Karpas-422 (cell line): Measurements from ENCODE around the gene OR2J2. TPM values are rescaled to one million over a fixed set of nuclear protein-coding genes. Genes with fewer than 3 reads are reported as not detected.
"Not testable (repeated sequence)": the region's sequence is repeated elsewhere in the genome, so short reads cannot be mapped to it uniquely, and the experiment has no call there.

Experiments
- DNase-seq: peaks from one replicate; pipeline ENCODE4 v3.0.0-alpha.2; 2015
- H2AFZ ChIP-seq: fragments of 200-600 bp; sonication (generic); 2 replicates; pipeline ENCODE4 v1.6.1; 2014; ENCODE audit warnings: antibody characterized with exemption, low read length, mixed read lengths
- H3K27ac ChIP-seq: fragments of 200-600 bp; sonication (generic); 2 replicates; pipeline ENCODE4 v1.5.1; 2014; ENCODE audit warnings: mild to moderate bottlenecking, low read length, moderate library complexity
- H3K27me3 ChIP-seq: fragments of 200-600 bp; sonication (generic); 2 replicates; pipeline ENCODE4 v1.6.1; 2014; ENCODE audit warnings: low read length, mixed read lengths
- H3K36me3 ChIP-seq: fragments of 200-600 bp; sonication (generic); 2 replicates; pipeline ENCODE4 v1.6.1; 2014; ENCODE audit warnings: low read length, mixed read lengths; ENCODE audit not compliant: insufficient read depth
- H3K4me1 ChIP-seq: fragments of 200-600 bp; sonication (generic); 2 replicates; pipeline ENCODE4 v1.6.1; 2014; ENCODE audit warnings: mild to moderate bottlenecking, low read length, mixed read lengths
- H3K4me2 ChIP-seq: fragments of 200-600 bp; sonication (generic); 2 replicates; pipeline ENCODE4 v1.6.1; 2014; ENCODE audit warnings: low read length, low read depth, mild to moderate bottlenecking; ENCODE audit not compliant: poor library complexity, severe bottlenecking
- H3K4me3 ChIP-seq: fragments of 200-600 bp; sonication (generic); 2 replicates; pipeline ENCODE4 v1.5.1; 2014; ENCODE audit warnings: mild to moderate bottlenecking, antibody characterized with exemption, low read length, mixed read lengths
- H3K79me2 ChIP-seq: fragments of 200-600 bp; sonication (generic); 2 replicates; pipeline ENCODE4 v1.6.1; 2014; ENCODE audit warnings: mild to moderate bottlenecking, low read length, mixed read lengths
- H3K9ac ChIP-seq: fragments of 200-600 bp; sonication (generic); 2 replicates; pipeline ENCODE4 v1.6.0; 2014; ENCODE audit warnings: low read length
- H3K9me2 ChIP-seq: fragments of 200-600 bp; sonication (generic), shearing (Covaris generic); replicated peaks from 2 replicates; pipeline ENCODE4 v1.6.0; 2014; ENCODE audit warnings: mild to moderate bottlenecking, low read length, moderate library complexity; ENCODE audit not compliant: insufficient read depth
- H3K9me3 ChIP-seq: fragments of 300-700, 200-600 bp; sonication (generic); 2 replicates; pipeline ENCODE4 v1.6.1; 2014; ENCODE audit warnings: low read length, mixed read lengths
- H4K20me1 ChIP-seq: fragments of 200-600 bp; sonication (generic); 2 replicates; pipeline ENCODE4 v1.6.1; 2014; ENCODE audit warnings: mild to moderate bottlenecking, antibody characterized with exemption, low read length, low read depth; ENCODE audit not compliant: insufficient read depth
- total RNA-seq: library from RNA; depleted of rRNA; stranded (reverse); fragments of >200 nt; shearing (Covaris generic); gene quantifications from 2 replicates; pipeline ENCODE4 v1.2.3, GENCODE V29; 2014; ENCODE audit warnings: low replicate concordance; rRNA removed

Gene OR2J2
- not detected in 2 replicates for total RNA-seq

DNA sequence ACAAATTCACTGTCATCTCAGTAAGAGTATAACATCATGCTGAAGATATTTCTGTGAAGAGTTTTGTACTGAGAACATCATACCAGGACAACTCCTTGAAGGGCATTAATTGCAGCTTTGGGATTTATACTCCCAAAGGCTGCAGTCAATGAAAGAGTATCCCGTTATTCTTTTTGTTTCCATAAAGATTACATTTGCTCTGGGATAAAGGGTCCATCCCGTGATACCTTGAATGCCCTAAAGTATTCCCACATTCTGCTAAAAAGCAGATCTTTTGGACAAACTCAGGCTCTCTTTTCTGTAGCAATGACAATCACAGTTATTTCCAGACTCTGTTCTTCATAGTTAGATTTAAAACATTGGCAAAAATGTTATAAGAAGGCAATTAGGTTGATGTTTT is at the start of gene OR2J2:
TSS of gene OR2J2 (plus strand) at position 301 of the 400 bp plus-strand sequence. CDS start 2,729 bp downstream, outside the sequence.
- not testable (repeated sequence) for H3K9me3 ChIP-seq, H3K9ac ChIP-seq, H3K4me1 ChIP-seq, H3K79me2 ChIP-seq, H3K4me2 ChIP-seq, H3K9me2 ChIP-seq, DNase-seq, H4K20me1 ChIP-seq, H2AFZ ChIP-seq, H3K4me3 ChIP-seq, H3K27me3 ChIP-seq, H3K27ac ChIP-seq, H3K36me3 ChIP-seq

DNA sequence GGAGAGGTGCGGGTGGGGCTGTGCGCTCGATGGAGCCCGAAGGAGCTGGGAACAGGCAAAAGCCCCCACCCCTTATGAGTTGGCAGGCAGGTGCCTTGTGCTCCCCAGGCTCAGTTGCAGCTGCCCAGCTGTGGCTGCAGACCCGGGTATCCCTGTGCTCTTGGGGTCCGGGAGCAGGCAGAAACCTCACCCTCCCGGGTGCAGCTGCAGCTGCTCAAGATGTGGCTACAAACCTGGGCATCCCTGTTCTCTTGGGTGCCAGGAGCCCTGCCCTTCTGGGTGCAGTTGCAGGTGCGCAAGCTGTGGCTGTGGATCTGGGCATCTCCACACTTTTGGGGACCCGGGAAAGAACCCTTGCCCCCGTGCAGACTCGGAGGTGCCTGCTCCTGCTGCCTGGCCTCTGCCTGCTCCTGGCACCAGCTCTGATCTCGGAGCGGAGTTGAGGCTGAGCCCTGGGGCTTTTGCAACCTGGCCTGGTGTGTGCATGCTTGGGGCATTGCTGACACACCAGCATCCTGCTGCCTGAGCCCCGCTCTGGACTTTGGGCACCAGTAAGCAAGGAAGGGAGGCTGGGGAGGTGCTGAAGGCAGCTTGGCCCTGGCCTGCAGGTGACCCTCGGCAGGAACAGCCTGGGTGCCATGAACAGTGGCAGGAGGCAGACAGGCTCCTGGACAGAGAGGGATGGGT is 41.2 kb upstream of the OR2J2 start:
- no peaks in the 10 kb centered on the region for H4K20me1 ChIP-seq
- DNase-seq = no peak
- no peaks in the 10 kb centered on the region for H3K36me3 ChIP-seq
- no peaks in the 10 kb centered on the region; the same call in 1 of the 2 replicates for H3K27me3 ChIP-seq
- H3K9me3 ChIP-seq = no peaks in the 10 kb centered on the region
- H2AFZ ChIP-seq = no peak overlapping the region
- H3K4me3 ChIP-seq = no peak overlapping the region
- H3K9ac ChIP-seq = no peak overlapping the region
- H3K79me2 ChIP-seq = no peaks in the 10 kb centered on the region
- H3K4me2 ChIP-seq = no peak overlapping the region
- H3K9me2 ChIP-seq = no peaks in the 10 kb centered on the region
- no peaks in the 10 kb centered on the region for H3K4me1 ChIP-seq
- no peak overlapping the region for H3K27ac ChIP-seq

DNA sequence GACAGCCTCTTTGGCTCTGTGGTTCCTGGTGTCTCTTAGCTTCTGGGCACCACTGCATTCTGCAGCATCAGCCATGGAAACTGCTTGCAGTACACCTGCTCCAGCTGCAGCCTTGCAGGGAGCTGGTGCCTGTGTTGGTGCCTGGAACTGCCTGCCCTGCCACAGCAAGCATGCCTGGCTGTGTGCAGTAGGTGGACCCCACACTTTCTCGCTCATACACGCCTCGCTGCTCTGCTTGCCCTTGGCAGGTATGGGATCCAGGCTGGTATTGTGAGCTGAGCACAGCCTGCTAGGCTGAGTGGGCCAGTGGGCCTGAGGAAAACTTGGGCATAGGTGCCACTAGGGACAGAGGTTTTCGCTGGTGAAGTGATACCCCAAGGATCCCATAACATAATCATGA is 40.1 kb upstream of the OR2J2 start:
- H3K36me3 ChIP-seq = no peaks in the 10 kb centered on the region
- no peaks in the 10 kb centered on the region for H3K27me3 ChIP-seq
- no peaks in the 10 kb centered on the region for H3K9me3 ChIP-seq
- no peaks in the 10 kb centered on the region for H3K79me2 ChIP-seq
- no peaks in the 10 kb centered on the region for H4K20me1 ChIP-seq
- no peak overlapping the region for H3K4me3 ChIP-seq
- H2AFZ ChIP-seq = no peak overlapping the region
- no peak overlapping the region for H3K9ac ChIP-seq
- no peak for DNase-seq
- H3K4me2 ChIP-seq = no peak overlapping the region
- no peaks in the 10 kb centered on the region for H3K9me2 ChIP-seq
- H3K27ac ChIP-seq = no peak overlapping the region
- no peaks in the 10 kb centered on the region for H3K4me1 ChIP-seq

DNA sequence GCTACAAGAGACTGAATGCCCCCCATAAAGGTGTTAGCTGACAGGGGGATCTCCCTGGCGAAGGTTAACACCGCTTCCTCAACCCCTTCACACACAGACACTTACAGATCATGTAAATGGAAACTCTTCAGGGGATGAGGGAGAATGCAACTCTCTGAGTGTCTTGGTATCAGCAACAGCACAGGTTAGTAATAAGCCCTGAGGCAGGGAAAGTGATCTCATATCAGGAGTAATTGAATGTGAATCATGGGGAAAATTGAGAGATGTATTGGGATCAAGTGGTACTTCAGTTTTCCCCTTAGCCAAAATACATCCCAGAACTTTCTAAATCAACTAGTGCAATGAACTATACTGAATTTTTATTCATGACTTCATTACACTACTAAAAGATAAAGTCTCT is 39.0 kb upstream of the OR2J2 start:
- Histone ChIP-seq H3K4me2 (no peak overlapping the region), H2AFZ (no peak overlapping the region), H3K4me3 (no peak overlapping the region), H3K27ac (no peak overlapping the region), H3K36me3 (no peaks in the 10 kb centered on the region), H3K27me3 (no peaks in the 10 kb centered on the region), H3K4me1 (no peaks in the 10 kb centered on the region), H4K20me1 (no peaks in the 10 kb centered on the region), H3K79me2 (no peaks in the 10 kb centered on the region), H3K9ac (no peak overlapping the region), H3K9me2 (no peaks in the 10 kb centered on the region), H3K9me3 (no peaks in the 10 kb centered on the region)
- DNase-seq = no peak

DNA sequence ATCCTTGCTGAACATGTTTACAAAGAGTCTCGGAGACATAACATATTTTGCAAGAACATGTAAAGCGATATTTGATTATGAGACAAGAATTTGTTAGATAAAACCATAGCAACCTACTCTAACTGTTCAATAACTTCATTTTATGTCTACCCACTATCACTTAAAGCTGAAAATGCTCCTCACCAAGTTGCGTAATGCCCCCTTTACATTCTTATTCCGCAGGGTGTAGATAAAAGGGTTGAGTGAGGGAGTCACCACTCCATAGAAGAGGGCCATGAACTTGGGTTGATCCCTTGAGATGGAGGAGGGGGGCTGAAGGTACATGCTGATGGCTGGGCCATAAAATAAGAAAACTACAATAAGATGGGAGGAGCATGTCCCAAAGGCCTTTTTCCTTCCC is 33.0 kb upstream of the OR2J2 start:
- H3K79me2 ChIP-seq = no peaks in the 10 kb centered on the region
- H3K4me3 ChIP-seq = no peak overlapping the region
- H4K20me1 ChIP-seq = no peaks in the 10 kb centered on the region
- H3K4me1 ChIP-seq = no peaks in the 10 kb centered on the region
- H3K36me3 ChIP-seq = no peaks in the 10 kb centered on the region
- no peaks in the 10 kb centered on the region for H3K9me3 ChIP-seq
- no peaks in the 10 kb centered on the region for H3K9me2 ChIP-seq
- H3K27ac ChIP-seq = no peak overlapping the region
- no peaks in the 10 kb centered on the region for H3K27me3 ChIP-seq
- H3K4me2 ChIP-seq = no peak overlapping the region
- no peak for DNase-seq
- H2AFZ ChIP-seq = no peak overlapping the region
- no peak overlapping the region for H3K9ac ChIP-seq

DNA sequence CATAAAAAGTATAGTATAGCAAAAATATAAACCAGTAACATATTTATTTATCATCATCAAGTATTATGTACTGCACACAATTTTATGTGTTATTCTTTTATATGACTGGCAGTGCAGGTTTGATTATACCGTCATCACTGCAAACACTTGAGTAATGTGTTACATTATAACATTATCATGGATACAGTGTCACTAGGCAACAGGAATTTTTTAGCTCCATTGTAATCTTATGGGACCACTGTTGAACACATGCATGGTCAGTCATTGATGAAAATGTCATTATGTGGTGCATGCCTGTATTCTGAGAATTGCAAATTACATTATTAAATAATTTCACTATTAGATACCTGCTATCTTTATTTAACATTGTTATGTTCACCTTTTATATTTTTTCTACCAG is 29.1 kb upstream of the OR2J2 start:
- no peak overlapping the region for H2AFZ ChIP-seq
- H3K9me2 ChIP-seq = no peaks in the 10 kb centered on the region
- H3K79me2 ChIP-seq = no peaks in the 10 kb centered on the region
- H3K9ac ChIP-seq = no peak overlapping the region
- no peak overlapping the region for H3K4me2 ChIP-seq
- no peak overlapping the region for H3K4me3 ChIP-seq
- no peaks in the 10 kb centered on the region for H4K20me1 ChIP-seq
- H3K36me3 ChIP-seq = no peaks in the 10 kb centered on the region
- H3K9me3 ChIP-seq = no peaks in the 10 kb centered on the region
- H3K27me3 ChIP-seq = no peaks in the 10 kb centered on the region
- DNase-seq = no peak
- no peaks in the 10 kb centered on the region for H3K4me1 ChIP-seq
- no peak overlapping the region for H3K27ac ChIP-seq

DNA sequence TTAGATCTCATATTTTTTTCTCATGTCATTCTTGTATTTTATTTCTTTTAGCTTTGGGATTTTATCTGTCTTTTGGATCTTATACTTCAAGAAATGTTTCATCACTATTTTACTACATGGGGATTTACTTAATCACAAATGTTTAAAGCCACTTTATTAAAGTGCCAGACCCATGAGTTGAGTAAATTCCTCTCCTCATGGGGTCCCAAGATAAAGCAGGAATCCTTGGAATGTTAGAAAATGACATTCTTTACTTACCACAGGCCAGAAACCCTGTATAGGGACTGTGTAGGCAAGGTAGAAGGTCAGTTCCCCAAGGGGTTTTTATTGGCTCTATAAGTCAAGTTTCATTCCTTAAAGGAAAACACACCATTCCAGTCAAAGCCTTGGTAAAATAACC is 28.4 kb upstream of the OR2J2 start:
- Histone ChIP-seq H4K20me1 (no peaks in the 10 kb centered on the region), H3K9ac (no peak overlapping the region), H3K27ac (no peak overlapping the region), H3K9me2 (no peaks in the 10 kb centered on the region), H3K4me1 (no peaks in the 10 kb centered on the region), H3K27me3 (no peaks in the 10 kb centered on the region), H3K4me3 (no peak overlapping the region), H2AFZ (no peak overlapping the region), H3K36me3 (no peaks in the 10 kb centered on the region), H3K4me2 (no peak overlapping the region), H3K9me3 (no peaks in the 10 kb centered on the region), H3K79me2 (no peaks in the 10 kb centered on the region)
- no peak for DNase-seq

DNA sequence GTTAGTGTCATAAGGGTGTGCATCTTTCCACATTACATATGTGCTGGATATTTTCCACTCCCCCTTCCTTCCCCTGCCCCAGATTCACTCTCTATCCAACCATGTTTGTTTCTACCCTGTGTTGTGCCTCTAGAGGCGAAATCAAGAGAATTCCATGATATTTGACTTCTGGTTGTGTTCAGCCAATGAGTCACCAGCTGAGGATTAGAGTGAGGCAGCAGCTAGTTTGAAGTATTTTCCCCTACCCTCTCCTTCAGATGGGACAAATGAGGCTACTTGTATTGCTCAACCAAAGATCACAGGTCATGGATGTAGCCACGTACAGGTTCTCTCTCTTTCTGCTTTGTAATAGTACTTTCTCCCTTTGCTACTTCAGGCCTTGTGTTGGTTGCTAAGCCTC is 24.5 kb upstream of the OR2J2 start:
- no peaks in the 10 kb centered on the region for H3K79me2 ChIP-seq
- no peaks in the 10 kb centered on the region for H3K9me2 ChIP-seq
- H3K4me3 ChIP-seq = no peak overlapping the region
- H3K27ac ChIP-seq = no peak overlapping the region
- H3K27me3 ChIP-seq = no peaks in the 10 kb centered on the region
- H2AFZ ChIP-seq = no peak overlapping the region
- H4K20me1 ChIP-seq = no peaks in the 10 kb centered on the region
- H3K4me2 ChIP-seq = no peak overlapping the region
- H3K4me1 ChIP-seq = no peaks in the 10 kb centered on the region
- H3K9me3 ChIP-seq = no peaks in the 10 kb centered on the region
- no peaks in the 10 kb centered on the region for H3K36me3 ChIP-seq
- DNase-seq = no peak
- H3K9ac ChIP-seq = no peak overlapping the region
